ENCODE data around the gene FAM117A.

Gene FAM117A

GRCh38 chr17:49690256-49690655, 73.7 kb downstream of the FAM117A start:
- no peak overlapping the region for H2AFZ ChIP-seq (ENCODE audit: low read depth, low read length)
- H3K9ac ChIP-seq (ENCODE audit: low read depth, low read length) = no peak overlapping the region
- no peaks in the 10 kb centered on the region for H3K27me3 ChIP-seq (ENCODE audit: insufficient read depth, low read length, poor library complexity)
- no peak overlapping the region for H3K4me3 ChIP-seq (ENCODE audit: low read depth in 1 of 2, low read length in 2 of 2)
- no peak overlapping the region for H3K27ac ChIP-seq (ENCODE audit: low read length)
- no peak for TF ChIP-seq EZH2 (IDR thresholded peaks at IDR 0.05; ENCODE audit: borderline replicate concordance, low read depth, low read length, severe bottlenecking)
- TF ChIP-seq, protein P1, sequence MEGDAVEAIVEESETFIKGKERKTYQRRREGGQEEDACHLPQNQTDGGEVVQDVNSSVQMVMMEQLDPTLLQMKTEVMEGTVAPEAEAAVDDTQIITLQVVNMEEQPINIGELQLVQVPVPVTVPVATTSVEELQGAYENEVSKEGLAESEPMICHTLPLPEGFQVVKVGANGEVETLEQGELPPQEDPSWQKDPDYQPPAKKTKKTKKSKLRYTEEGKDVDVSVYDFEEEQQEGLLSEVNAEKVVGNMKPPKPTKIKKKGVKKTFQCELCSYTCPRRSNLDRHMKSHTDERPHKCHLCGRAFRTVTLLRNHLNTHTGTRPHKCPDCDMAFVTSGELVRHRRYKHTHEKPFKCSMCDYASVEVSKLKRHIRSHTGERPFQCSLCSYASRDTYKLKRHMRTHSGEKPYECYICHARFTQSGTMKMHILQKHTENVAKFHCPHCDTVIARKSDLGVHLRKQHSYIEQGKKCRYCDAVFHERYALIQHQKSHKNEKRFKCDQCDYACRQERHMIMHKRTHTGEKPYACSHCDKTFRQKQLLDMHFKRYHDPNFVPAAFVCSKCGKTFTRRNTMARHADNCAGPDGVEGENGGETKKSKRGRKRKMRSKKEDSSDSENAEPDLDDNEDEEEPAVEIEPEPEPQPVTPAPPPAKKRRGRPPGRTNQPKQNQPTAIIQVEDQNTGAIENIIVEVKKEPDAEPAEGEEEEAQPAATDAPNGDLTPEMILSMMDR (IDR thresholded peaks at IDR 0.05; ENCODE audit: borderline replicate concordance, extremely low read depth, low read length, poor library complexity, severe bottlenecking) = no peak
- no peaks in the 10 kb centered on the region for H3K79me2 ChIP-seq (ENCODE audit: insufficient read depth, low read length)
- H3K4me1 ChIP-seq (ENCODE audit: insufficient read depth, low read length) = peaks cover 22% of the 10 kb centered on the region
- DNase-seq = no peak
- H3K36me3 ChIP-seq (ENCODE audit: insufficient read depth, low read length) = no peaks in the 10 kb centered on the region
- ATAC-seq (ENCODE audit: insufficient read depth, low read depth) = no peak
- no peaks in the 10 kb centered on the region for H3K9me3 ChIP-seq (ENCODE audit: insufficient read depth, low read length, severe bottlenecking)
- no peaks in the 10 kb centered on the region for H4K20me1 ChIP-seq (ENCODE audit: insufficient read depth, low read length)
- H3K4me2 ChIP-seq (ENCODE audit: insufficient read depth, low read length) = no peak overlapping the region

- no peak for DNase-seq
- Histone ChIP-seq H3K9me3 (ENCODE audit: insufficient read depth, low read length, severe bottlenecking) (no peaks in the 10 kb centered on the region), H3K36me3 (ENCODE audit: insufficient read depth, low read length) (no peaks in the 10 kb centered on the region), H3K27ac (ENCODE audit: low read length) (peak overlapping the region; percentile 83), H3K4me3 (ENCODE audit: low read depth in 1 of 2, low read length in 2 of 2) (peak overlapping the region in 1 of 2 experiments; percentile 34; a peak in 2 of 4 replicates), H4K20me1 (ENCODE audit: insufficient read depth, low read length) (no peaks in the 10 kb centered on the region), H3K9ac (ENCODE audit: low read depth, low read length) (peak overlapping the region; percentile 33), H2AFZ (ENCODE audit: low read depth, low read length) (peak overlapping the region; percentile 81), H3K4me2 (ENCODE audit: insufficient read depth, low read length) (peak overlapping the region; percentile 46), H3K4me1 (ENCODE audit: insufficient read depth, low read length) (peaks cover 22% of the 10 kb centered on the region), H3K79me2 (ENCODE audit: insufficient read depth, low read length) (no peaks in the 10 kb centered on the region), H3K27me3 (ENCODE audit: insufficient read depth, low read length, poor library complexity) (no peaks in the 10 kb centered on the region)
- TF ChIP-seq, protein P1 (IDR thresholded peaks at IDR 0.05; ENCODE audit: borderline replicate concordance, extremely low read depth, low read length, poor library complexity, severe bottlenecking) = no peak
- TF ChIP-seq EZH2 (IDR thresholded peaks at IDR 0.05; ENCODE audit: borderline replicate concordance, low read depth, low read length, severe bottlenecking) = no peak
- no peak for ATAC-seq (ENCODE audit: insufficient read depth, low read depth)
Measured at GRCh38 chr17:49688848-49689247, 75.1 kb downstream of the FAM117A start.

GRCh38 chr17:49687878-49688491, 75.9 kb downstream of the FAM117A start:
- peak overlapping the region; percentile 46 for H3K4me2 ChIP-seq (ENCODE audit: insufficient read depth, low read length)
- H3K79me2 ChIP-seq (ENCODE audit: insufficient read depth, low read length) = no peaks in the 10 kb centered on the region
- H3K36me3 ChIP-seq (ENCODE audit: insufficient read depth, low read length) = no peaks in the 10 kb centered on the region
- no peaks in the 10 kb centered on the region for H3K9me3 ChIP-seq (ENCODE audit: insufficient read depth, low read length, severe bottlenecking)
- H3K4me3 ChIP-seq (ENCODE audit: low read depth in 1 of 2, low read length in 2 of 2) = peak overlapping the region in 1 of 2 experiments; percentile 15; a peak in 2 of 4 replicates
- ATAC-seq (ENCODE audit: insufficient read depth, low read depth) (peak; percentile 88), DNase-seq (peak; percentile 53)
- TF ChIP-seq, protein P1 (IDR thresholded peaks at IDR 0.05; ENCODE audit: borderline replicate concordance, extremely low read depth, low read length, poor library complexity, severe bottlenecking) = no peak
- TF ChIP-seq EZH2 (IDR thresholded peaks at IDR 0.05; ENCODE audit: borderline replicate concordance, low read depth, low read length, severe bottlenecking) = no peak
- H3K27ac ChIP-seq (ENCODE audit: low read length) = peak overlapping the region; percentile 83
- H3K4me1 ChIP-seq (ENCODE audit: insufficient read depth, low read length) = peaks cover 22% of the 10 kb centered on the region
- peak overlapping the region; percentile 81 for H2AFZ ChIP-seq (ENCODE audit: low read depth, low read length)
- H3K9ac ChIP-seq (ENCODE audit: low read depth, low read length) = peak overlapping the region; percentile 33
- H3K27me3 ChIP-seq (ENCODE audit: insufficient read depth, low read length, poor library complexity) = no peaks in the 10 kb centered on the region
- no peaks in the 10 kb centered on the region for H4K20me1 ChIP-seq (ENCODE audit: insufficient read depth, low read length)
